Hematopoietic multipotent progenitor cell treated with erythropoietin and hydrocortisone succinate and interleukin-3 and kit ligand, for 8 days (in vitro differentiated cells): ENCODE data around the gene NLRP6.
"Not testable (repeated sequence)": the region's sequence is repeated elsewhere in the genome, so short reads cannot be mapped to it uniquely, and the experiment has no call there.

ENCODE experiments used
- DNase-seq: peaks from one replicate; pipeline ENCODE4 v3.0.0-alpha.2; 2015

NLRP6 gene

GRCh38 chr11:294780-295179 is 16.6 kb downstream of the NLRP6 start:
- no peak for DNase-seq

- DNase-seq, result no peak
Measured at GRCh38 chr11:295351-296170, 17.4 kb downstream of the NLRP6 start.

GRCh38 chr11:296171-297050 is 18.2 kb downstream of the NLRP6 start:
- no peak for DNase-seq

- no peak for DNase-seq
Measured at GRCh38 chr11:297051-297585, 18.9 kb downstream of the NLRP6 start.

GRCh38 chr11:297586-298405 is 19.6 kb downstream of the NLRP6 start:
- peak; percentile 31 for DNase-seq

GRCh38 chr11:298406-299065 is 20.3 kb downstream of the NLRP6 start:
- no peak for DNase-seq

GRCh38 chr11:299081-299891 is 21.1 kb downstream of the NLRP6 start, which contains the start of gene IFITM5:
IFITM5 (minus strand) TSS chr11:299526; CDS start chr11:299490, 36 bp downstream.
- no peak for DNase-seq

- no peak for DNase-seq
Measured at GRCh38 chr11:299951-300735, 21.9 kb downstream of the NLRP6 start.

- no peak for DNase-seq
Measured at GRCh38 chr11:303363-303762, 25.2 kb downstream of the NLRP6 start.

GRCh38 chr11:304061-304506 is 25.9 kb downstream of the NLRP6 start:
- DNase-seq, result no peak

GRCh38 chr11:304915-305843 is 27.0 kb downstream of the NLRP6 start:
- peak; percentile 79 for DNase-seq

GRCh38 chr11:305844-306211 is 27.6 kb downstream of the NLRP6 start:
- DNase-seq, result no peak

GRCh38 chr11:306645-307371 is 28.6 kb downstream of the NLRP6 start:
- DNase-seq, result no peak

- peak; percentile 52 for DNase-seq
Measured at GRCh38 chr11:307766-308708, 29.8 kb downstream of the NLRP6 start, which contains the start of gene IFITM2. IFITM2 (plus strand) TSS chr11:307816; CDS start chr11:308193, 377 bp downstream.

GRCh38 chr11:308740-309665 is 30.8 kb downstream of the NLRP6 start:
- DNase-seq, result not testable (repeated sequence)
